HG02884 (cell line): ENCODE results near the gene TMLHE.
"Not testable (repeated sequence)": the region's sequence is repeated elsewhere in the genome, so short reads cannot be mapped to it uniquely, and the experiment has no call there.

Experiments
- ATAC-seq: cut with Tn5 transposase; IDR thresholded peaks from one replicate; pipeline ENCODE4 v1.9.1; 2021; ENCODE audit warnings: mild to moderate bottlenecking, moderate library complexity; ENCODE audit not compliant: unreplicated experiment

The TMLHE gene, protein sequence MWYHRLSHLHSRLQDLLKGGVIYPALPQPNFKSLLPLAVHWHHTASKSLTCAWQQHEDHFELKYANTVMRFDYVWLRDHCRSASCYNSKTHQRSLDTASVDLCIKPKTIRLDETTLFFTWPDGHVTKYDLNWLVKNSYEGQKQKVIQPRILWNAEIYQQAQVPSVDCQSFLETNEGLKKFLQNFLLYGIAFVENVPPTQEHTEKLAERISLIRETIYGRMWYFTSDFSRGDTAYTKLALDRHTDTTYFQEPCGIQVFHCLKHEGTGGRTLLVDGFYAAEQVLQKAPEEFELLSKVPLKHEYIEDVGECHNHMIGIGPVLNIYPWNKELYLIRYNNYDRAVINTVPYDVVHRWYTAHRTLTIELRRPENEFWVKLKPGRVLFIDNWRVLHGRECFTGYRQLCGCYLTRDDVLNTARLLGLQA

GRCh38 chrX:155612312-155613224, at the start of gene TMLHE, which contains the start of gene SPRY3:
TSS of gene TMLHE (minus strand) at chrX:155612952. CDS start at chrX:155545276, 67,676 bp downstream.
TSS of gene SPRY3 (plus strand) at chrX:155612586.
- ATAC-seq, result peak; percentile 92

- no peak for ATAC-seq
Measured at GRCh38 chrX:155662282-155662681, 49.5 kb upstream of the TMLHE start.

DNA sequence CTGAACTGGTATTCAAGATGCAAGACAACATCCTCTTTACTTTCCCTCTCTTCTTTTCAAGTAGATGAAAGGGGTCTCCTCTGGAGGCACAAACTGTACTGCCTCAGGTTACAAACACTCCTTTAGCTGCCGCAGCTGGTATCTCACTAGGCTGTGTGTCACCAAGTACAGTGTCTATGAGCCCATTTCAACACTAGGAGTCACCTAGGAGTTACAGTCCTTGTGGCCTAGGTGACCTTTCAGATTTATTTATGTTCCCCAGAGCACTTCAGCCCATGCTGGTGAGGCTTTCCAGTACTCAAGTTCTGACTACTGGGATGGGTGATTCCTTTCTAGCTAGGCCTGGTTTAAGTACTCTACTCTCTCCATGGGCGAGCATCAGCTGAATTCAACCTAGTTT, 32.4 kb upstream of the TMLHE start:
- ATAC-seq, result no peak

DNA sequence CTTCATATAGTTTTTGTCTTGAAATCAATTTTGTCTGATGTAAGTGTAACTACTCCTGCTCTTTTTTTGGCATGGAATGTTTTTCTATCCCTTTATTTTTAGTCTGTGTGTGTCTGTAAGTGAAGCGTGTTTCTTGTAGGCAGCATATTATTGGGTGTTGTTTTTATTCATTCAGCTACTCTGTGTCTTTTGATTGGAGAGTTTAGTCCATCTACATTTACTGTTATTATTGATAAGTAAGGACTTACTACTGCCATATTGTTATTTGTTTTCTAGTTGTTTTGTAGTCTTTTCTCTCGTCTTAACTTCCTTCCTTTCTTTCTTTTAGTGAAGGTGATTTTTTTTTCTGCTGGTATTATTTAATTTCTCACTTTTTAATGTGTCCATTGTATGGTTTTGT, 30.5 kb upstream of the TMLHE start:
- ATAC-seq, result no peak

GRCh38 chrX:155641371-155641770, 28.6 kb upstream of the TMLHE start:
- ATAC-seq, result not testable (repeated sequence)

DNA sequence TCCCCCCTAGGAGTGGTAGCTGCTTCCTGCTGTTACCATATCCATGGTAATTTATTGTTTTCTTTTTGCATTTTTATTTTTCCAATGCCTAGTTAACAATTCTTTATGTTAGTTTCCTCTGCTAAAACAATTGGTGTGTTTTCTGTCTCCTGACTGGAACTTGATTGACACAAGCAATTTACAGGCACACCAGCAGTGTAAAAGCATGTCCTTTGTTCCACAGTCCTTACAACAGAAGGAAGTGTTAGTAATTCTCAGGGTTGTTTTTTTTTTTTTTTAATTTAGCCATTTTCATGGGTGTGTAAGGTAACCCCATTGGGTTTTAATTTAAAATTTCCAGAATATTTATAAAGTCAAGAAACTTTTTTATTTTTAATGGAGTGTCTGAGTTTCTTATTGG, 25.0 kb upstream of the TMLHE start:
- no peak for ATAC-seq

DNA sequence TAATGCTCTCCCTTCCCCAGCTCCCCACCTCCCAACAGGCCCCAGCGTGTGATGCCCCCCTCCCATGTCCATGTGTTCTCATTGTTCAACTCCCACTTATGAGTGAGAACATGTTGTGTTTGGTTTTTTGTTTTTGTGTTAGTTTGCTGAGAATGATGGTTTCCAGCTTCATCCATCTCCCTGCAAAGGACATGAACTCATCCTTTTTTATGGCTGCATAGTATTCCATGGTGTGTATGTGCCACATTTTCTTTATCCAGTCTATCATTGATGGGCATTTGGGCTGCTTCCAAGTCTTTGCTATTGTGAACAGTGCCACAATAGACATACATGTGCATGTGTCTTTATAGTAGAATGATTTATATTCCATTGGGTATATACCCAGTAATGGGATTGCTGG, 22.3 kb upstream of the TMLHE start:
- not testable (repeated sequence) for ATAC-seq

DNA sequence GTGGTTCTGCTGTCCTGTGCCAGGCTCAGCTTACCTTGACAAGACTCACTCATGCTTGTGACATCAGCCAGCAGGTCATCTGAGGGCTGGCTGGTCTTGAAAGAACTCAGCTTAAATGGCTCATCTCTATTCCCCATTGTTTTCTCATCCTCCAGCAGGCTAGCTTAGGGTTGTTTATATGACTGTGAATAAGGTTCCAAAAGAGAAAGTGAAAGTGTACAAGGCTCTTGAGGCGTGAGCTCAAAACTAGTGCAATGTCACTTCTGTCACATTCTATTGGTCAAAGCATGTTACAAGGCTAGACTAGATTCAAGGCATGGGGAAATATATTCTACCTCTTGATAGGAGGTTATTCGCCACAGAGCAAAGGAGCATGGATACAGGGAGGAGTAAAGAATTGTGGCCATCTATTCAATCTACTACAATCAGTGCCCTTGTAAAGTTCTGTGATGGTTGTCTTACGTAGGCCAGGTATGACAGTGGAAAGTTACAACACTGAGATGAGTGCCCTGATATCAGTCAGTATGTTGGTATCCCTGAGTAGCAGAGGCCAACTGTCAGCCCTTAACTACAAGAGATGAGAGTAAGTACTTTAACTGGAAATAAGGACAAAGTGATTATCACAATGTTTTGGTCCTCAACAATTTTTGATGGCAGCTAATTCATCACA, 19.8 kb upstream of the TMLHE start:
- no peak for ATAC-seq

GRCh38 chrX:155620110-155620509, 7.4 kb upstream of the TMLHE start:
- ATAC-seq, result not testable (repeated sequence)

DNA sequence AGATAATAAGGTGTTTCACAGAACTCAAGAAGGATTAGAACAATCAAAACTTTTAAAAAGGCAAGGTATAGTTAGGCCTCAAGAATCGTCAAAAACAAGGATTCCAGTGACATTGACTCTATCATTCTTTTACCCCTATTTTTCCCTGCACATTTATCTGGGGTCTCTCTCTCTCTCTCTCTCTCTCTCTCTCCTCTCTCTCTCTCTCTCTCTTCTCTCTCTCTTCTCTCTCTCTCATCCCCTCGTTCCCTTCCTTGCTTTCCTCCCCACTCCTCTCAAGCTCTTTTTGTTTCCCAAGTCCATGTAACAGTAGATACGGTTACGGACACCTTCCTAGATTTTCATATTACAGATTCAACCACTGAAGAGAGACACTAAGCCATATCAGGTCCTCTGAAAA, 3.2 kb upstream of the TMLHE start:
- ATAC-seq, result no peak

- ATAC-seq, result no peak
Measured at GRCh38 chrX:155613927-155614559, 1.3 kb upstream of the TMLHE start.

DNA sequence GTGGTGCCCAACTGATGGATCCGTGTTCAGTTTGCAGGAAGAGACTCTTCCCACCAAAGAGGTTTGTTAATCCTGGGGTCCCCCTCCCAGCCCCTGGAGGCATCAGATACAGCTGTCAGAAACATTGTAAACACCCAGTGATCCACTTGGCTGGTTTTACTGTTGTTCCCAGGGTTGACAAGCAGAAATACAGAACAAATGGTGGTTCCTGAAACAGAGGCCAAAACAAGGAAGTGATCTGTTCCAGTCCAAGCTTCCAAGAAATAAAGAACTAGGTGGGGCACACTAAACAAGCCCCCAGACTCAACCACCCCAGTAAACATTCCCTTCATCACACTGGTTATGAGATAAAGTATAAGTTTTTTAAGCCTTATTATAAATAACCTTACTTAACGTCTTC, 1.4 kb downstream of the TMLHE start:
- ATAC-seq, result no peak

GRCh38 chrX:155592981-155593380, 19.8 kb downstream of the TMLHE start:
- no peak for ATAC-seq

GRCh38 chrX:155592331-155592730, 20.4 kb downstream of the TMLHE start:
- no peak for ATAC-seq

DNA sequence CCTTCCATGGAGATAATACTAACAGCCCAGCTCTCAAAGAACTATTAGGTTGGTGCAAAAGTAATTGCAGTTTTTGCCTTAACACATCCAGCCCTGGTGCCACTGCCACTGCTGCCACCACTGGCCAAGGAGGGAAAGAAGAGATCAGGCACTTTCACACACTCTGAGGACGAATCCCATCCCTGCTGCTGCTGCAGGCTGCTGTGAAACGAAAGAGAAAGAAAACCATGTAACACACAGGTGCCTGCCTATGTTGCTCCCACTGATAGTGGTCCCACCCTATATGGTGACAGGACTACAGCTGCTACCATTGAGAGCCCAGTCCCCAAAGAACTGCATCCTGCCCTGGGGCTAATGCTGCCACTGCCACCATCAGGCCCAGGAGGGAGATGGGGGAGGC, 35.1 kb downstream of the TMLHE start:
- ATAC-seq, result no peak

DNA sequence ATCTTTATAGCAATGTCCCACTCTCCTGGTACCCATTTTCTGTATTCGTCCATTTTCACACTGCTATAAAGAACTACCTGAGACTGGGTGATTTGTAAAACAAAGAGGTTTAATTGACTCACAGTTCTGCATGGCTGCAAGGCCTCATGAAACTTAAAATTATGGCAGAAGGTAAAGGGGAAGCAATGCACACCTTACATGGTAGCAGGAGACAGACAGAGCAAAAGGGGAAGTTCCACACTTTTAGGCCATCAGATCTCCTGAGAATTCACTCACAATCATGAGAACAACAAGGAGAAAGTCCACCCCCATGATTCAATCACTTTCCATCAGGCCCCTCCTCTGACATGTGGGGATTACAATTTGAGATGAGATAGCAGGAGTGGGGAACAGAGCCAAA, 49.7 kb downstream of the TMLHE start:
- ATAC-seq, result no peak

GRCh38 chrX:155544881-155545280, 67.9 kb downstream of the TMLHE start:
- ATAC-seq, result no peak

GRCh38 chrX:155535866-155536265, 76.9 kb downstream of the TMLHE start:
- ATAC-seq, result no peak

- ATAC-seq, result no peak
Measured at GRCh38 chrX:155534800-155535199, 78.0 kb downstream of the TMLHE start.

- ATAC-seq, result not testable (repeated sequence)
Measured at GRCh38 chrX:155527023-155527422, 85.7 kb downstream of the TMLHE start.

- ATAC-seq, result no peak
Measured at GRCh38 chrX:155514225-155514624, 98.5 kb downstream of the TMLHE start.
